ENCODE measurements around the gene GAPT.

GRCh38 chr5:58482536-58482935, 8.7 kb upstream of the GAPT start:
- TF ChIP-seq CTCF (IDR thresholded peaks at IDR 0.05; ENCODE audit: low read length) (no peak), EZH2 (IDR thresholded peaks at IDR 0.05; ENCODE audit: borderline replicate concordance, low read length) (no peak)
